Measurements from ENCODE around the gene MFN2. TPM values are rescaled to one million over a fixed set of nuclear protein-coding genes. Genes with fewer than 3 reads are reported as not detected.
"Not testable (repeated sequence)": the region's sequence is repeated elsewhere in the genome, so short reads cannot be mapped to it uniquely, and the experiment has no call there.

Gene MFN2
- total RNA-seq, 1 experiment from 2014 or later = 104 TPM

DNA sequence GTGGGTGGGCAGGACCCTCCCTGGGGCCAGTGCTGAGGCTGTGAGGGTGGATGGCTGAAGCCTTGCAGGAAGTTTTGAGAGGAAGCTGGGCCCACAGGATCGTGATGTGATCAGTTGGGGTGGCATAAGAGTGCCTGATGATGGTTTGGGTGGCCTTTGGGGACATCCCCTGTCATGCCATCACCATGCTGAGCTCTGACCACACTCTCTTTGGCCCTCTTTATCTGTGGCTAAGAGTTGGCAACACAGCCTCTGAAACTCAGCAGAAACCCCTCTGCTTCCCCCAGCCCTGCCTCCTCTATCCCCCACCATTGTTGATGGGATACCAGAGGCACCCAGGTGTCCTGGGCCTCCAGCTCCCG lies 58.9 kb downstream of the MFN2 start:
- Histone ChIP-seq H3K27me3 (ENCODE audit: control insufficient read depth, insufficient read depth, low read length) (no peaks in the 10 kb centered on the region), H3K9me3 (ENCODE audit: control insufficient read depth, insufficient read depth, low read depth, low read length) (no peaks in the 10 kb centered on the region), H3K4me3 (ENCODE audit: low read depth in 2 of 2, low read length in 2 of 2) (no peak overlapping the region), H3K27ac (ENCODE audit: low read length) (no peak overlapping the region), H3K36me3 (ENCODE audit: control insufficient read depth, insufficient read depth, low read length) (no peaks in the 10 kb centered on the region), H3K4me1 (ENCODE audit: control insufficient read depth, insufficient read depth, low read length) (peaks cover 26% of the 10 kb centered on the region)
- CTCF ChIA-PET = interaction anchor here (0.6 kb wide), 1 partner anchor 10 kb away, joined by 3 read pairs; no protein-coding TSS in a partner anchor
- DNase-seq (ENCODE audit: low read depth, low spot score) = no peak
- intact Hi-C loops (cut with micrococcal nuclease; ENCODE audit: unreplicated experiment) (no loop called here), in situ Hi-C loops (cut with HindIII; ENCODE audit: low pct_unique_long_range_greater_than_20kb, low sequenced_read_pairs) (no loop called here)
- no TSS peak for BruUV-seq (replicated peaks)
- TF ChIP-seq SIN3A (IDR thresholded peaks at IDR 0.05; ENCODE audit: borderline replicate concordance, insufficient read depth, low read depth, low read length) (no peak), POLR2AphosphoS5 (IDR thresholded peaks at IDR 0.05; ENCODE audit: low read depth, low read length) (no peak)
- POLR2A ChIA-PET = no interaction called here
- ATAC-seq = no peak

DNA sequence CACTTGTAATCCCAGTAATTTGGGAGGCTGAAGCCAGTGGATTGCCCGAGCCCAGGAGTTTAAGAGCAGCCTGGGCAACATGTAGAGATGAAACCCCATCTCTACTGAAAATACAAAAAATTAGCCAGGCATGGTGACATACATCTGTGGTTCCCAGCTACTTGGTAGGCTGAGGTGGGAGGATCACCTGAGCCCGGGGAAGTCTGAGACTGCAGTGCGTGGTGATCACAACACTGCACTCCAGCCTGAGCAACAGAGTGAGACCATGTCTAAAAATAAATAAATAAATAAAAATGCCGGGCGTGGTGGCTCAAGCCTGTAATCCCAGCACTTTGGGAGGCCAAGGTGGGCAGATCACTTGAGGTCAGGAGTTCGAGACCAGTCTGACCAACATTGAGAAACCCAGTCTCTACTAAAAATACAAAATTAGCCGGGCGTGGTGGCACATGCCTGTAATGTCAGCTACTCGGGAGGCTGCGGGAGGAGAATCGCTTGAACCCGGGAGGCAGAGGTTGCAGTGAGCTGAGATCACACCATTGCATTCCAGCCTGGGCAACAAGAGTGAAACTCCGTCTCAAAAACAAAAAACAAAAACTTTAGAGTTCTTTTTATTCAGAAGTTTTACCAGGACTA lies 59.7 kb downstream of the MFN2 start:
- BruUV-seq (replicated peaks); H3K36me3 ChIP-seq (ENCODE audit: control insufficient read depth, insufficient read depth, low read length); ATAC-seq; intact Hi-C loops (cut with micrococcal nuclease; ENCODE audit: unreplicated experiment); H3K4me3 ChIP-seq (ENCODE audit: low read depth in 2 of 2, low read length in 2 of 2); in situ Hi-C loops (cut with HindIII; ENCODE audit: low pct_unique_long_range_greater_than_20kb, low sequenced_read_pairs); H3K27me3 ChIP-seq (ENCODE audit: control insufficient read depth, insufficient read depth, low read length); H3K9me3 ChIP-seq (ENCODE audit: control insufficient read depth, insufficient read depth, low read depth, low read length); DNase-seq (ENCODE audit: low read depth, low spot score): not testable (repeated sequence)
- H3K27ac ChIP-seq (ENCODE audit: low read length) = peak overlapping the region; percentile 59; the same call in 1 of the 2 replicates
- CTCF ChIA-PET = interaction anchor here (0.6 kb wide), 1 partner anchor 9 kb away, joined by 3 read pairs; no protein-coding TSS in a partner anchor
- POLR2A ChIA-PET = interaction anchor here (0.6 kb wide), 1 partner anchor 11 kb away, joined by 4 read pairs; no protein-coding TSS in a partner anchor
- peaks cover 26% of the 10 kb centered on the region for H3K4me1 ChIP-seq (ENCODE audit: control insufficient read depth, insufficient read depth, low read length)

DNA sequence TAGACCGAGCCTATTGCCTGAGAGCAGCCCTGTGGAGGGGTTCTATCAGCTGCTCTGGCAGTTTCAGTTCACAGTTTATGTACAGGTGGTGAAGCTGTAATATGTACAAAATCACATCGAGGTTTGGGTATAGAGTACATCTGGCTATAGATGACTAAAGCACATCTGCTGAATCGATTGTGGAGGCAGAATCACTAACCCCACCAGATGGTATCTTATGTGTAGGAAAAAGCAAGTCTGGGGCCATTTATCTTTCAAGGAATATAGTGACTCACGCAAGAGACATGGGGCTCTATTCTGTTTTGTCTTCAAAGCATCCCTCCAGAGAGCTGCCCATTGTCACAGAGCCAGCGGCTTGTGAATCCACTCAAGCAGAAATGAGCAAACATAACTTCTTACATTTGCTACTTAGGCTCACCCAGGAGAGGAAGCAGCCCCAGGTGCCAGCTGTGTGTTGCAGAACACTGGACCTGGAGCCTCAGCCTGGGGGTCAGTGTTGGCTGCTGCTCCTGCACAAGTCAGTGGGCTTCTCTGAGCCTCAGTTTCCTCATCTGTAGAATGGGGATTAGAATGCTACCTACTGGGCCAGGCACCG lies 60.3 kb downstream of the MFN2 start:
- ChIA-PET POLR2A (interaction anchor here (0.6 kb wide), 1 partner anchor 11 kb away, joined by 4 read pairs; no protein-coding TSS in a partner anchor), CTCF (no interaction called here)

DNA sequence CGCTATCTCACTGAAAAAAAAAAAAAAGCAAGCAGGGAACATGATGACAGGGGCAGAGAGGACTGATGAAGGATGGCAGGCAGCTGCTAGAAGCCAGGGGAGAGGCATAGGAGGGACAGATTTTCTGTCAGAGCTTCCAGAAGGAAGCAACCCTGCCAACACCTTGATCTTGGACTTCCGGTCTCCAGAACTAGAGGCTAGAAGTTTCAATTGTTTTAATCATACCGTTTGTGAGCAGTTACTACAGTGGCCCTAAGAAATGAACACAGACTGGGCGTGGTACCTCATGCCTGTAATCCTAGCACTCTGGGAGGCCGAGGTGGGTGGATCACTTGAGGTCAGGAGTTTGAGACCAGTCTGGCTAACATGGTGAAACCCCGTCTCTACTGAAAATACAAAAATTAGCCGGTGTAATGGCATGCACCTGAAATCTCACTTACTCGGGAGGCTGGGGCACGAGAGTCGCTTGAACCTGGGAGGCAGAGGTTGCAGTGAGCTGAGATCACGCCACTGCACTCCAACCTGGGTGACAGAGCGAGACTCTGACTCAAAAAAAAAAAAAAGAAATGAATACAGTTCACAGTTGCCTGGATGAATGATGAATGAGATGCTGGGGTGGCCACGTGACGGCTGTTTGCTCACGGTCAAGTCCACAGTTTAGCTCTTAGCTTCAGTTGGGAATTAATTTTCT lies 64.1 kb downstream of the MFN2 start:
- H3K9me3 ChIP-seq (ENCODE audit: control insufficient read depth, insufficient read depth, low read depth, low read length); intact Hi-C loops (cut with micrococcal nuclease; ENCODE audit: unreplicated experiment); BruUV-seq (replicated peaks); H3K27ac ChIP-seq (ENCODE audit: low read length); H3K27me3 ChIP-seq (ENCODE audit: control insufficient read depth, insufficient read depth, low read length); H3K4me3 ChIP-seq (ENCODE audit: low read depth in 2 of 2, low read length in 2 of 2); ATAC-seq; in situ Hi-C loops (cut with HindIII; ENCODE audit: low pct_unique_long_range_greater_than_20kb, low sequenced_read_pairs); DNase-seq (ENCODE audit: low read depth, low spot score); H3K36me3 ChIP-seq (ENCODE audit: control insufficient read depth, insufficient read depth, low read length): not testable (repeated sequence)
- ChIA-PET CTCF (interaction anchor here (0.6 kb wide), 1 partner anchor 25 kb away, joined by 3 read pairs; the partner anchor contains the start of gene MIIP), POLR2A (interaction anchor here (0.7 kb wide), 1 partner anchor 1805 kb away, joined by 8 read pairs; no protein-coding TSS in a partner anchor)
- H3K4me1 ChIP-seq (ENCODE audit: control insufficient read depth, insufficient read depth, low read length) = peaks cover 26% of the 10 kb centered on the region

More for the DNA sequence above, 60.3 kb downstream of the MFN2 start:
- no peak for DNase-seq (ENCODE audit: low read depth, low spot score)
- ATAC-seq = peak; percentile 81
- Histone ChIP-seq H3K9me3 (ENCODE audit: control insufficient read depth, insufficient read depth, low read depth, low read length) (no peaks in the 10 kb centered on the region), H3K4me1 (ENCODE audit: control insufficient read depth, insufficient read depth, low read length) (peaks cover 26% of the 10 kb centered on the region), H3K27ac (ENCODE audit: low read length) (peak overlapping the region; percentile 59; the same call in 1 of the 2 replicates), H3K27me3 (ENCODE audit: control insufficient read depth, insufficient read depth, low read length) (no peaks in the 10 kb centered on the region), H3K4me3 (ENCODE audit: low read depth in 2 of 2, low read length in 2 of 2) (no peak overlapping the region), H3K36me3 (ENCODE audit: control insufficient read depth, insufficient read depth, low read length) (no peaks in the 10 kb centered on the region)
- no TSS peak for BruUV-seq (replicated peaks)
- intact Hi-C loops (cut with micrococcal nuclease; ENCODE audit: unreplicated experiment) = no loop called here
- in situ Hi-C loops (cut with HindIII; ENCODE audit: low pct_unique_long_range_greater_than_20kb, low sequenced_read_pairs) = no loop called here
- TF ChIP-seq, protein P1, sequence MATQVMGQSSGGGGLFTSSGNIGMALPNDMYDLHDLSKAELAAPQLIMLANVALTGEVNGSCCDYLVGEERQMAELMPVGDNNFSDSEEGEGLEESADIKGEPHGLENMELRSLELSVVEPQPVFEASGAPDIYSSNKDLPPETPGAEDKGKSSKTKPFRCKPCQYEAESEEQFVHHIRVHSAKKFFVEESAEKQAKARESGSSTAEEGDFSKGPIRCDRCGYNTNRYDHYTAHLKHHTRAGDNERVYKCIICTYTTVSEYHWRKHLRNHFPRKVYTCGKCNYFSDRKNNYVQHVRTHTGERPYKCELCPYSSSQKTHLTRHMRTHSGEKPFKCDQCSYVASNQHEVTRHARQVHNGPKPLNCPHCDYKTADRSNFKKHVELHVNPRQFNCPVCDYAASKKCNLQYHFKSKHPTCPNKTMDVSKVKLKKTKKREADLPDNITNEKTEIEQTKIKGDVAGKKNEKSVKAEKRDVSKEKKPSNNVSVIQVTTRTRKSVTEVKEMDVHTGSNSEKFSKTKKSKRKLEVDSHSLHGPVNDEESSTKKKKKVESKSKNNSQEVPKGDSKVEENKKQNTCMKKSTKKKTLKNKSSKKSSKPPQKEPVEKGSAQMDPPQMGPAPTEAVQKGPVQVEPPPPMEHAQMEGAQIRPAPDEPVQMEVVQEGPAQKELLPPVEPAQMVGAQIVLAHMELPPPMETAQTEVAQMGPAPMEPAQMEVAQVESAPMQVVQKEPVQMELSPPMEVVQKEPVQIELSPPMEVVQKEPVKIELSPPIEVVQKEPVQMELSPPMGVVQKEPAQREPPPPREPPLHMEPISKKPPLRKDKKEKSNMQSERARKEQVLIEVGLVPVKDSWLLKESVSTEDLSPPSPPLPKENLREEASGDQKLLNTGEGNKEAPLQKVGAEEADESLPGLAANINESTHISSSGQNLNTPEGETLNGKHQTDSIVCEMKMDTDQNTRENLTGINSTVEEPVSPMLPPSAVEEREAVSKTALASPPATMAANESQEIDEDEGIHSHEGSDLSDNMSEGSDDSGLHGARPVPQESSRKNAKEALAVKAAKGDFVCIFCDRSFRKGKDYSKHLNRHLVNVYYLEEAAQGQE (IDR thresholded peaks at IDR 0.05; ENCODE audit: insufficient read depth in 1 of 2, low read depth in 2 of 2, low read length in 1 of 2) = no peak
- TF ChIP-seq POLR2AphosphoS5 (IDR thresholded peaks at IDR 0.05; ENCODE audit: low read depth, low read length) (peak; percentile 76), TCF7L2 (IDR thresholded peaks at IDR 0.05; ENCODE audit: low read depth, low read length) (peak; percentile 98), SIN3A (IDR thresholded peaks at IDR 0.05; ENCODE audit: borderline replicate concordance, insufficient read depth, low read depth, low read length) (no peak)
- TF ChIP-seq, protein P2, sequence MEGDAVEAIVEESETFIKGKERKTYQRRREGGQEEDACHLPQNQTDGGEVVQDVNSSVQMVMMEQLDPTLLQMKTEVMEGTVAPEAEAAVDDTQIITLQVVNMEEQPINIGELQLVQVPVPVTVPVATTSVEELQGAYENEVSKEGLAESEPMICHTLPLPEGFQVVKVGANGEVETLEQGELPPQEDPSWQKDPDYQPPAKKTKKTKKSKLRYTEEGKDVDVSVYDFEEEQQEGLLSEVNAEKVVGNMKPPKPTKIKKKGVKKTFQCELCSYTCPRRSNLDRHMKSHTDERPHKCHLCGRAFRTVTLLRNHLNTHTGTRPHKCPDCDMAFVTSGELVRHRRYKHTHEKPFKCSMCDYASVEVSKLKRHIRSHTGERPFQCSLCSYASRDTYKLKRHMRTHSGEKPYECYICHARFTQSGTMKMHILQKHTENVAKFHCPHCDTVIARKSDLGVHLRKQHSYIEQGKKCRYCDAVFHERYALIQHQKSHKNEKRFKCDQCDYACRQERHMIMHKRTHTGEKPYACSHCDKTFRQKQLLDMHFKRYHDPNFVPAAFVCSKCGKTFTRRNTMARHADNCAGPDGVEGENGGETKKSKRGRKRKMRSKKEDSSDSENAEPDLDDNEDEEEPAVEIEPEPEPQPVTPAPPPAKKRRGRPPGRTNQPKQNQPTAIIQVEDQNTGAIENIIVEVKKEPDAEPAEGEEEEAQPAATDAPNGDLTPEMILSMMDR (IDR thresholded peaks at IDR 0.05) = no peak
